ENCODE results near the gene HLA-DRB1.
"Not testable (repeated sequence)": the region's sequence is repeated elsewhere in the genome, so short reads cannot be mapped to it uniquely, and the experiment has no call there.

HLA-DRB1 gene

GRCh38 chr6:32562940-32563339 lies 26.7 kb downstream of the HLA-DRB1 start:
- DNase-seq (ENCODE audit: low read depth in 2 of 2), result no peak

GRCh38 chr6:32559747-32560146 lies 29.9 kb downstream of the HLA-DRB1 start:
- DNase-seq (ENCODE audit: low read depth in 2 of 2), result no peak

DNA sequence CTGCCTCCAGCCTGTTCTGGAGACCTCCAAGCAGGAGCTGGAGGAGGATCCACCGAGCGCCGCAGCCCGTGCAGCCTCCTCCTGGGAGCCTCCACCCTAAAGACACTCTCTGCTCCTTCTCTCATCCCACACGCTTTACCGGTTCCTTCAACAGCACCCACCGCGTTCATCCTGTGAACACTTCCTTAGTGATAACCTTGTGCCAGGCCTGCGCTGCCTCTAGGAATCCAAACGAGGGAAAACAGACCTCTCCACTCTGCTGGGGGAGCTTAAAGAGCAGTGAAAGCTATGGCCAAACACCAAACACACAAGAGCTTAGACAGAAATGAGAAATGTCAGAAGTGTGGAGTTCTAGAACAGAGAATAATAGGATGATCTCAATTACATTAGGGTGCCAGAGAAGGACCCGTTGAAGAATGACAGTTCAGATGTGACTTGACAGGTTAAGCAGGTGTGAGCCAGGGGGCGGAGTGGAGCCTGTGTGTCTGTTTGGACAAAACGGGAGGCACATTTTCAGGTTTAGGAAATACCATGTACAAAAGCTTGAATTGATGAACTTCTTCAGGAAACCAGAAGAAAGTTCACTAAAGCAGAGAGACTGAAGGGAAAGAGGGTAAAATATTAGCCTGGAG lies 31.1 kb downstream of the HLA-DRB1 start:
- no peak for DNase-seq (ENCODE audit: low read depth in 2 of 2)

- DNase-seq (ENCODE audit: low read depth in 2 of 2), result no peak
Observed at GRCh38 chr6:32554116-32554965, 35.3 kb downstream of the HLA-DRB1 start.

DNA sequence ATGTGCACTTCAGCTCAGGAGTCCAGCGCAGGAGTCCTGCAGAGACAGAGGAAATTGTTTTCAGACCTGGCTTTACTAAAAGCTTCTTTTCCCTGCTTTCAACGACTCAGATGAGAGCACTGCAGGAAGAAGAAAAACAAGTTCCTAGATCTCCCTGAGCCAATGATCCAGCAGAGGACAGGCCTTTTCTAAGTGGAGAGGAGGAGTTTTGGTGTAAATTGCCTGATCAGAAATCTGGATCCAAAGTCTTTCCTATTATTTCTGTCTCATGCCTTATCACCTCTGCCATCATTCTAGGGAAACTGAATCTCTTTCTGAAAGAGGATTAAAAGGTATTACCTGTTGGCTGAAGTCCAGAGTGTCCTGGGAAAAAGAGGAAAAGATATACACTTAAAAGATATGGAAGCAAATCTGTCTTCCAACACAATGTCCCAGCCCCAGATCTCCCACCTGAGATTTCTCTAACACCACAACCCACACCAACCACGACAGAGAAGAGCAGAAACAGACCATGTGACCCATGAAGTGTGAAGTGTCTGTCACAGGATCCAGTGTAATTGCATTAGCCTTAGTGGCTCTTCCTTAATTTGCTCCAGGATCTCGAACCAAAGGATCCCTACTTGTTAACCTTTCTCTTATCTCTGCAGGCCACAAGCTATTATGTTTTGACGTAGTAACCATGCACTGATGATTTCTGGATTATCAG lies 36.5 kb downstream of the HLA-DRB1 start:
- no peak for DNase-seq (ENCODE audit: low read depth in 2 of 2)

DNA sequence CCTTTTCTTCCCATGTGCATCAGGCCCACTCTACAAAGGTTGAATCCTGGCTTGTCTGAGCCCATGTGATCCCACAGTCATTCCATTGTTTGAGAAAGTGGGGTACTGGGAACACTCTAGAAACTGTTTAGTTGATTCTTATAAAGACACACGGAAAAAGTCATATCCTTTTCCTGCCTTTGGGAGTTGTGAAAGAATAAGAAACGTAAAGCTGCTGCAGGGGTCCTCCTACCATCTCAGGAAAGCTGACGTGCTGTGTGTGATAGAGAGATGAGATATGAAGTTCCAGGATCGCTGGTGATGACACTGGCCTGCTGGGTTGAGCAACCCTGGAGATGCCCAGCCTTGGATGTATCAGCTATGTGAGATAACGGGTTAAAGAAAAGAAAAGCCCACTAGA lies 38.2 kb downstream of the HLA-DRB1 start:
- DNase-seq (ENCODE audit: low read depth in 2 of 2), result no peak

DNA sequence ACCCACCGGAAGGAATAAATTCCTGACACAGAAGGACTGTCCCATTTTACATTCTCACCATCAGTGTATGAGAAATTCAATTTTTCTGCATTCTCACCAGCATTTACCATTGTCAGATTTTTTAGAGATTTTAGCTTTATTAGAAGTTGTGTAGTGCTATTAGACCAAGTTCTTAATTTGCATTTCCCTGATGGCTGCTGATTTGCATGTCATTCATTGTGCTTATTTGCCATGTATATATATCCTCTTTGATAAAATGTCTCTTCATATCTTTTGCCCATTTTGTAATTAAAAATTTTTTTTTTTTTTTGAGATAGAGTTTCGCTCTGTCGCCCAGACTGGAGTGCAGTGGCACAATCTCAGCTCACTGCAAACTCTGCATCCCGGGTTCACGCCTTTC lies 49.8 kb downstream of the HLA-DRB1 start:
- DNase-seq (ENCODE audit: low read depth in 2 of 2), result no peak

DNA sequence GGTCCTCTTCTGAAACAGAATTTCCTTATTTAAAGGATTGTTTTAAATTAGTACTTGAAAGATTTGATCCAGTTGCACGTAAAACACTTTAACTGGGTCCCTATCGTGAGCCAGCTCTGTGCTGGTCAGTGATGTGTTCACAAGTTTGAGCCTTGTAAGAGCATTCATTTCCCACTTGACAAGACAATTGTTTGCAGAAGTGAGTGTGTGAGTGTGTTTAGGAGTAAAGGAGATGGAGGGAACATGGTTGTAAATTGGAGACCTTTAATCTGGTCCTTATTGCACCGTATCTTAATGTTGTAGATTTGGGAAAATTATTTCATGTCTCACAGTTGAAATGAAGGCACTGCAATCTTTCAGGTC lies 59.2 kb downstream of the HLA-DRB1 start:
- DNase-seq (ENCODE audit: low read depth in 2 of 2), result not testable (repeated sequence)

DNA sequence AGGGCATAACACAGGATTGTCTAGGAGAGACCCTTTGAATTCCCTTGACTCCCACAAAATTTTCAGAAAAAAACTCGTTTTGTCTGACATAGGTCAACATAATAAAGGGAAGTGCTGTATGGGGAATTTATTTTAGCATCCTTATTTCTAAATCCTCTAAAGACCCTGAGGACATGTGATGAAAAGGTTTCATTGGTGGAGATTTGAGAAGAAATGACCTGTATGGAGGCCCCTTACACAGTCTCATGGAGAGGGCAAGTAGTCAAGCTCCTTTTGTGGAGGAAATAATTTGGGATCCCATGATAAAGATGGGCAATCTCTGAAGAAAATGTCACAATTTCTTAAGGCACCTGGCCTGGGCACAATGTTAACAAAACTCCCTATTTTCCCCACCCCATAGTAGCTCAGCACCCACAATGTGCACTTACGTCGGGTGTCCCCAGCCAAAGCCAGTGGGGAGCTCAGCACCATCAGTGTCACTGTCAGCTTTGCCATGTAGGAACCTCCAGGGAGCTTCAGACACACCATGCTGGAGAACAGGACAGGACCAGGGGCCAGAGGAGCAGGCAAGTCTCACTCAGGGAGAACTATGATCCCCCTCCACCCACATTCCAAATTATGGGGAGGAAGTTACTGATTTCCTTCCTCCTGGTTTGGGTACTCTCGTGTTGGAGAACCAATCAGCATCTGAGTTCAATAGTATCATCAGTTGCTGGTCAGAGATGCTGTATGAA lies 59.8 kb downstream of the HLA-DRB1 start, which contains the start of gene HLA-DRB5:
HLA-DRB5 (minus strand) TSS at position 591 of the 734 bp plus-strand sequence; CDS start at position 528, 63 bp downstream.
- DNase-seq (ENCODE audit: low read depth in 2 of 2), result no peak
